ENCODE measurements around the gene LRCH1. TPM values are rescaled to one million over a fixed set of nuclear protein-coding genes. Genes with fewer than 3 reads are reported as not detected.

The LRCH1 gene
- total and polyA plus RNA-seq, 2 of the 4 experiments (the other 2 are of a cell fraction) = 7.0 to 8.8 TPM

DNA sequence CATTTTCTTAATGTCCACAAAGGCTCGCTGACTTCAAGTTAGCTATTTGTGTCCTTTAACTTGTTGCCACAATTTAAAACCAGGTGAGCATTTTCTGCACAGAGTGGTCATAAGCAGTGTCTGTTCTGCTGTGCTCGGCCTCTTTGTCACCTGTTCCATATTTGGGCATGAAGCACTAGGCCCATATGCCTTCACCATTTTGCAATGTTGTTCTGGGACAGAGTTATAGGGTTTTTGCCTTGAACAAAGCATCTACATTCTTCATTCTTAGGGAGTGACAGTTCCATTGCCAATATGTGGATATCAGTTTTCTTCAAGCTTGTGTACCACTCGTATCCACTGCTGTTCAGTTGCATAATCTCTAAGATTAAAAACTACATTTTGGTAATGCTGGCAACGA is 56.1 kb downstream of the LRCH1 start:
- Histone ChIP-seq H2BK120ac (ENCODE audit: low read depth, low read length) (no peak overlapping the region), H2AK9ac (replicated peaks; ENCODE audit: low read depth, low read length, poor library complexity) (no peak overlapping the region), H3K4me1 (ENCODE audit: control insufficient read depth, insufficient read depth, low read length) (peaks cover 8% of the 10 kb centered on the region), H4K5ac (ENCODE audit: low read depth, low read length) (no peak overlapping the region), H2BK15ac (ENCODE audit: low read depth, low read length) (no peak overlapping the region), H2AFZ (replicated peaks; ENCODE audit: low read length, poor library complexity) (no peak overlapping the region), H3K18ac (ENCODE audit: low read depth, low read length) (no peak overlapping the region), H4K20me1 (ENCODE audit: insufficient read depth, low read length) (peaks cover 38% of the 10 kb centered on the region), H3K23ac (ENCODE audit: low read depth, low read length) (no peak overlapping the region), H4K8ac (ENCODE audit: low read depth in 2 of 2, low read length in 2 of 2) (no peak overlapping the region), H3K9me3 (ENCODE audit: control insufficient read depth, insufficient read depth, low read length) (no peaks in the 10 kb centered on the region), H3K36me3 (ENCODE audit: control insufficient read depth, insufficient read depth, low read length) (no peaks in the 10 kb centered on the region), H3K4me2 (ENCODE audit: low read depth, low read length) (no peak overlapping the region), H3K56ac (ENCODE audit: extremely low read depth, insufficient read depth, low read length) (no peak overlapping the region), H3K27ac (ENCODE audit: insufficient read depth, low read length) (no peak overlapping the region), H2AK5ac (ENCODE audit: low read depth, low read length) (no peak overlapping the region), H3K9ac (ENCODE audit: low read depth, low read length) (no peak overlapping the region), H3K9me1 (ENCODE audit: insufficient read depth, low read length) (peaks cover 13% of the 10 kb centered on the region), H3K14ac (replicated peaks; ENCODE audit: low read depth, low read length) (no peak overlapping the region), H3K4me3 (ENCODE audit: insufficient read depth, low read depth, low read length) (no peak overlapping the region), H3K79me1 (ENCODE audit: low read depth in 1 of 2, low read length in 2 of 2) (peaks cover 30 to 73% of the 10 kb centered on the region in 2 experiments), H2BK20ac (ENCODE audit: low read depth, low read length) (no peak overlapping the region), H3K27me3 (ENCODE audit: control insufficient read depth, insufficient read depth, low read length) (no peaks in the 10 kb centered on the region), H4K91ac (ENCODE audit: insufficient read depth, low read depth, low read length) (no peak overlapping the region), H3K4ac (ENCODE audit: low read depth, low read length) (no peak overlapping the region), H2BK5ac (ENCODE audit: low read depth, low read length, poor library complexity, severe bottlenecking) (no peak overlapping the region)
- dilution Hi-C loops (cut with HindIII; ENCODE audit: low sequenced_read_pairs, unreplicated experiment) (no loop called here), in situ Hi-C loops (cut with MboI; ENCODE audit: low sequenced_read_pairs) (no loop called here), intact Hi-C loops (cut with micrococcal nuclease) (no loop called here)
- no peak for TF ChIP-seq CEBPB (IDR thresholded peaks at IDR 0.05; ENCODE audit: low read depth, low read length)
- no CpG with 5 or more reads among the region's 4 CpGs for WGBS, 2 experiments (ENCODE audit: extremely low coverage in 2 of 2, insufficient read length in 1 of 2)
- CTCF ChIA-PET = no interaction called here
- DNase-seq (no peak), ATAC-seq (ENCODE audit: low read depth) (no peak)
- POLR2A ChIA-PET (ENCODE audit: unreplicated experiment) = no interaction called here
- BruUV-seq (replicated peaks) = no TSS peak
